Measurements from ENCODE around the gene RIN3.
"Not testable (repeated sequence)": the region's sequence is repeated elsewhere in the genome, so short reads cannot be mapped to it uniquely, and the experiment has no call there.

The RIN3 gene

DNA sequence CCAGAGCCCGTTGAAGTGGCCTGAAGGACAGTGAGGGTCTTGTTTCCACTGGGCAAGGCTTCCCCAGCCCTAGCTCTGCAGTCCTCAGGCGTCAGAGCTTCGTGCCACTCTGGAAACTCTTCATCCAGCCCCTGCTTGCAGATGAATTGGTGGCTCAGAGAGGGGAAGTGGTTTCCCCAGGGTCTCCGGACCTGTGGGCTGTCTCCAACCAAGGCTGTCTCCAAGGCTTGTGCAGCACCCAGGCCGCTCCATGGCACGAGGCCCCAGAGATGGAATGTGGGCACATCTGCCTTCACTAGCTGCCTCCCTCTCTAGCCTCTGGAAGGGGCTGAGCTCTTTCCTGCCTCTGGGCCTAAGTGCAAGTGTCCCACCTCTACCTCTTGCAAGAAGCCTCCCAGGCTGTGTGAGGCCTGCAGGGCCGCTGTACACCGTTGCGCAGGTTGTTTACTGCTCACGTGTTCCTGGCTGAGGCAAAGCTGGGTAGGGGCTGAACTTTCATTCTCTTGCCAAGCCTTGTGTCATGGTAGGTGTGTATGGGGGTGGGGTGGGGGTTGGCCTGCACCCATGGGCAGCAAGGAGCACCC, 11.1 kb downstream of the RIN3 start:
- H3K4me1 ChIP-seq (ENCODE audit: control insufficient read depth, insufficient read depth, low read length): no peaks in the 10 kb centered on the region
- H3K36me3 ChIP-seq (ENCODE audit: control insufficient read depth, insufficient read depth, low read length): no peaks in the 10 kb centered on the region
- H3K9me3 ChIP-seq (ENCODE audit: control insufficient read depth, insufficient read depth, low read length): no peaks in the 10 kb centered on the region
- H3K27me3 ChIP-seq (ENCODE audit: control insufficient read depth, insufficient read depth, low read length): no peaks in the 10 kb centered on the region
- no peak overlapping the region for H3K9ac ChIP-seq (ENCODE audit: low read depth, low read length)
- H3K4me3 ChIP-seq (ENCODE audit: low read depth, low read length): no peak overlapping the region

DNA sequence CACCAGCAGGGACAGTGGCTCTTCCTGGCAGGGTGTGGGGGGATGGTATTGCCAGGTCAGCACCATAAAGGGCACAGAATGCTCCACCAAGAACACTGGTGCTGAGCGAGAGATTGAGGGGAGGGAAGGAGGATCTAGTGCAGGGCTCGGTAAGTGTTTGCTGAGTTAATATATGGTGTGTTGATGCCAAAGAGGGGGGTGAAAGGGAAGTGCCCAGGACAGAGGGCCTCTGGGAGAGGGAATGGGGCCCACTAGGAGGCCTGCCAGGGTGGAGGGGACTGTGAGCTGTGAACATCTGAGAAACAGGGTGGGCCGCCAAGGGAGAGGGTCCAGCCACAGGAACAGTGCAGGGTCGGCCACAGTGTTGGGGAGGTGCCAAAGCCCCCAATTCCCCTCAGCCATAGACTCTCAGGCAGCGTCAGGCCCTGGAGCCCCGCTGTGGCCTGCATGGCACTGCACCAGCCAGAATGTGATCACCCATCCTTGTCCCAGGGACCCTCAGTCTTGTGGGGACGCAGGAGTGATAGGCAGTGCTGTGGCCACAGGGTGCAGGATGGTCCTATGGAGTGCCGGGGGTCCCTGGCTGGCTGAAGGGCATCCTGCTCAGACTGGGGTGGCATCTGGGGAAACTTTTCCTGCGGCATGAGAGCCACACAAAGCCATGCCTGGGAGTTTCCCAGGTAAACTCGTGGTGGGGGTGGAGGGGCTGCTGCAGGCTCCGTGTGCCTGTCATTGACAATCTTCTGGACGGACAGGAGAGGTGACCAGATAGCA, 11.9 kb downstream of the RIN3 start:
- Histone ChIP-seq H3K27me3 (ENCODE audit: control insufficient read depth, insufficient read depth, low read length) (no peaks in the 10 kb centered on the region), H3K9ac (ENCODE audit: low read depth, low read length) (no peak overlapping the region), H3K36me3 (ENCODE audit: control insufficient read depth, insufficient read depth, low read length) (no peaks in the 10 kb centered on the region), H3K9me3 (ENCODE audit: control insufficient read depth, insufficient read depth, low read length) (no peaks in the 10 kb centered on the region), H3K4me1 (ENCODE audit: control insufficient read depth, insufficient read depth, low read length) (no peaks in the 10 kb centered on the region), H3K4me3 (ENCODE audit: low read depth, low read length) (no peak overlapping the region)

DNA sequence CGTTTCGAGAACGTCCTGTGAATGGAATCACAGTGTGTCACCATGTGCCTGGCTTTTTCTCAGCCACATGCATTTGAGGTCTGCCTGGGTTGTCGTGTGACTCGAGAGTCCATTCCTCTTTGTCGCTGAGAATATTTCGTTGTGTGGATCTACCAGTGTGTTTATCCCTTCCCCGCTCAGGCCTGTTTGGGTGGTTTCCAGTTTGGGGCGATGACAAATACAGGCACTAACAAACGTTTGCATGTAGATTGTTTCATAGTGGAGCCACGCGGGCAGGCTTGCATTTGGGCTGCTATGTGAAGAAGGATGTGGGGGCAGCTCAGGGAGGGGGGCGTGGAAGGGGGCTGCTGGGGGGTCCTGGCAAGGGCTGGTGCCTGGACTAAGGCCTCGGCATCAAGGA, 14.1 kb downstream of the RIN3 start:
- Histone ChIP-seq H3K27me3 (ENCODE audit: control insufficient read depth, insufficient read depth, low read length) (no peaks in the 10 kb centered on the region), H3K9me3 (ENCODE audit: control insufficient read depth, insufficient read depth, low read length) (no peaks in the 10 kb centered on the region), H3K9ac (ENCODE audit: low read depth, low read length) (no peak overlapping the region), H3K4me3 (ENCODE audit: low read depth, low read length) (no peak overlapping the region), H3K4me1 (ENCODE audit: control insufficient read depth, insufficient read depth, low read length) (no peaks in the 10 kb centered on the region), H3K36me3 (ENCODE audit: control insufficient read depth, insufficient read depth, low read length) (no peaks in the 10 kb centered on the region)

DNA sequence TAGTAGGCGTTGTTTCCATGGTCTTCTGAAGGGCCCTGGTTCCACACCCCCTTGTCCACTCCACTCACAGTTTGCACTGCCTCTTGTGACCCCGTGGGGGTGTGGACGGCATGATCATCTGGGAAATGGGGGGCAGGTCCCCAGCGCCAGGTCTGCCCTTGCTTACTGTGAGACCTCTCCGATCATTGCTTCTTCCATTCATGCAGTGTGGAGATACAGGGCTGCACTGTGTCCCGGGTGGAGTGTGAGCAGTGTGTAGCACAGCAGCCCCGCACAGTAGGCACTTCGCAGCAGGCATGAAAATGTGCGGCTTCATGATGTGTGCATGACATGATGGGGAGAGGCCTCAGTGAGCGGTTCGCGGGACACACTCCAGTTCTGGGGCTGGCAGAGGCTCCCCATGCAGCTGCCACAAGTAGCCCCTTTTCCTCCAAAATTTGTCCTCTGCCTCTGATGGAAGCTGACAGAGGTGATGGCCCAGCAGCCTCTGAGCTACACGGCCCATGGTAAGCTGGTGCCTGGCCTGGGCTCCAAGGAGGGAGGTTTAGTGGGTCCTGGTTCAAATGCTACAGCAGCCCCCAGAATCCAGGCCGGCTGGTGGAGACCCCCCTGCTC, 15.0 kb downstream of the RIN3 start:
- Histone ChIP-seq H3K4me3 (ENCODE audit: low read depth, low read length) (no peak overlapping the region), H3K4me1 (ENCODE audit: control insufficient read depth, insufficient read depth, low read length) (no peaks in the 10 kb centered on the region), H3K36me3 (ENCODE audit: control insufficient read depth, insufficient read depth, low read length) (no peaks in the 10 kb centered on the region), H3K27me3 (ENCODE audit: control insufficient read depth, insufficient read depth, low read length) (no peaks in the 10 kb centered on the region), H3K9ac (ENCODE audit: low read depth, low read length) (no peak overlapping the region), H3K9me3 (ENCODE audit: control insufficient read depth, insufficient read depth, low read length) (no peaks in the 10 kb centered on the region)

DNA sequence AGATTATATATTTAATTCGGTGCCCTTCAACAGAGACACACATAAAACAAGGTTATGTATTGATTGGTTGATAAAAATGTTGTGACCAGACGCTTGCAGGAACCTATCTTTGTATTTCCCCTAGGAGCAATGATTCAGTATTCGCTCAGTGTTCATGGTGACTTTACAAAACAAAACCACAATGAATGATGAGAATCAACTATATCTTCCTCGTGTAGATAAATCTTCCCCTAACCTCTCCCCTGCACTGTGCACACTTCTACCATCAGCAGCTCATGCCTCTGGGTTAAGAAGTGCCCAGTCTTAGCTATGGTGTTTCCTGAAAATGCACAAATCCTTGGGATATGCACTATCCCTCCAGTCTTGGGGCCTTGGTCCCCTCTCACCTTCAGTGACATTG, 16.3 kb downstream of the RIN3 start:
- H3K4me1 ChIP-seq (ENCODE audit: control insufficient read depth, insufficient read depth, low read length): no peaks in the 10 kb centered on the region
- H3K9me3 ChIP-seq (ENCODE audit: control insufficient read depth, insufficient read depth, low read length): no peaks in the 10 kb centered on the region
- H3K4me3 ChIP-seq (ENCODE audit: low read depth, low read length): no peak overlapping the region
- no peaks in the 10 kb centered on the region for H3K27me3 ChIP-seq (ENCODE audit: control insufficient read depth, insufficient read depth, low read length)
- no peaks in the 10 kb centered on the region for H3K36me3 ChIP-seq (ENCODE audit: control insufficient read depth, insufficient read depth, low read length)
- H3K9ac ChIP-seq (ENCODE audit: low read depth, low read length): no peak overlapping the region

DNA sequence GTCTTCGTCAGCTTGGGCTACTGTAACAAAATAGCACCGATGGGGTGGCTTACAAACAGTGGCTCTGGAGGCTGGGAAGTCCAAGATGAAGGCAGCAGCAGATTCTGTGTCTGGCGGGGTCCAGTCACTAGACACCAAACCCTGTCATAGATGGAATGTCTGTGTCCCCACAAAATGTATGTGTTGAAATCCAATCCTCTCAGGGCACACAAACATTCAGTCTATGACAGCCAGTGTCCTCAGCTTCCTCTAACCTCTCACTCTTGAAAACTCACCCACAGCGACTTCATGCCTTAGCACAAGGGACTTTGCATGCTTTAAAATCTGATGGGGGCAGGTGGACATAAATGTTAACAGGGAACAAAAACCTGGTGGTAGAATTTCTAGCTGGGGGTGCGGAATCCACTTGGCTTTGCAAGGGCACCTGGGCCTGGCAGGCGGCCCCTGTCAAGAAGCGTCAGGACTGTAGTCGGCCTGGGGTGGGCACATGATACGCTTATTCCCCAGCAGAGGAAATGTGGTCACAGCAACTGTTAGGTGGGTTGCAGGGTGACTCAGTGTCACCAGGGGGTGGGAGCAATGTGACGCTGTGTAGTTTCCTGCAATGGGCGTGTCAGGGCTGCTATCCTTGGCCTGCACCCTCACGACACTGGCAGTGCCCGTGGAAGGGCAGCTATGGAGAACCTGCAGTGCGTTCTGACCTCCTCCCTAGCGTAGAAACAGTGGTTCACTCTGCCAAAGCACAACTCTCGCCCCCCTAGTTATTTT, 17.7 kb downstream of the RIN3 start:
- no peaks in the 10 kb centered on the region for H3K4me1 ChIP-seq (ENCODE audit: control insufficient read depth, insufficient read depth, low read length)
- H3K9me3 ChIP-seq (ENCODE audit: control insufficient read depth, insufficient read depth, low read length): no peaks in the 10 kb centered on the region
- no peaks in the 10 kb centered on the region for H3K36me3 ChIP-seq (ENCODE audit: control insufficient read depth, insufficient read depth, low read length)
- H3K4me3 ChIP-seq (ENCODE audit: low read depth, low read length): no peak overlapping the region
- no peaks in the 10 kb centered on the region for H3K27me3 ChIP-seq (ENCODE audit: control insufficient read depth, insufficient read depth, low read length)
- no peak overlapping the region for H3K9ac ChIP-seq (ENCODE audit: low read depth, low read length)

DNA sequence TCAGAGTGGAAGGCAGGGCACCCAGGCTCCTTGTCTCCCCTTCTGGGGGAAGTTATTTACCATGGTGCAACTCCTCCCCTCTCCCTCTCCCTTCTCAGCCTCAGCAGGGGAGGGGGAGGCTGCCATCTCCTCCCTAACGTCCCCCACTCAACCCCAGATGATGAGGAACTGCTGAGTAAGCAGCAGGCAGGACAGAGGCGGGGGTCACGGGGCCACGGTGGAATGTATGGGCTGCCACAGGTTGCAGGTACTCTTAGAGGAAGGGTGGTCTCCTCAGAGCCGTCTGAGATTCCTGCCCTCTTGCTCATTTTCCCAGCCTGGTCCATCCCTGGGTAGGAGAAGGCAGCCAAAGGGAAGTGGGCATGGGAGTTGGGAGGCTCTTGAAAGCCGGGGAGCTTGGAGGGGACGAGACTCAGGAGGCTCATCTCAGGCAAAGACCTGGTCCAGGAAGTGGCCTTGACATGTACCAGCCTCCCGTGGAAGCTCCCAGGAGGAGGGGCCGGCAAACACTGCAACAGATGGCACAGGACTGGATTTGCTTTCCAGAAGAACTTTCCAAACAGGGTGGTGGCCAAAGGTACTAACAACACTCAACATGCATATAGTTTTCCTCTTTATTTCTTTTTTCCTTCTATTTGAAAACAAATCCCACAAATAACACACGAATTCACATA, 19.0 kb downstream of the RIN3 start:
- Histone ChIP-seq H3K9me3 (ENCODE audit: control insufficient read depth, insufficient read depth, low read length) (no peaks in the 10 kb centered on the region), H3K36me3 (ENCODE audit: control insufficient read depth, insufficient read depth, low read length) (no peaks in the 10 kb centered on the region), H3K4me1 (ENCODE audit: control insufficient read depth, insufficient read depth, low read length) (no peaks in the 10 kb centered on the region), H3K4me3 (ENCODE audit: low read depth, low read length) (no peak overlapping the region), H3K9ac (ENCODE audit: low read depth, low read length) (no peak overlapping the region), H3K27me3 (ENCODE audit: control insufficient read depth, insufficient read depth, low read length) (no peaks in the 10 kb centered on the region)

DNA sequence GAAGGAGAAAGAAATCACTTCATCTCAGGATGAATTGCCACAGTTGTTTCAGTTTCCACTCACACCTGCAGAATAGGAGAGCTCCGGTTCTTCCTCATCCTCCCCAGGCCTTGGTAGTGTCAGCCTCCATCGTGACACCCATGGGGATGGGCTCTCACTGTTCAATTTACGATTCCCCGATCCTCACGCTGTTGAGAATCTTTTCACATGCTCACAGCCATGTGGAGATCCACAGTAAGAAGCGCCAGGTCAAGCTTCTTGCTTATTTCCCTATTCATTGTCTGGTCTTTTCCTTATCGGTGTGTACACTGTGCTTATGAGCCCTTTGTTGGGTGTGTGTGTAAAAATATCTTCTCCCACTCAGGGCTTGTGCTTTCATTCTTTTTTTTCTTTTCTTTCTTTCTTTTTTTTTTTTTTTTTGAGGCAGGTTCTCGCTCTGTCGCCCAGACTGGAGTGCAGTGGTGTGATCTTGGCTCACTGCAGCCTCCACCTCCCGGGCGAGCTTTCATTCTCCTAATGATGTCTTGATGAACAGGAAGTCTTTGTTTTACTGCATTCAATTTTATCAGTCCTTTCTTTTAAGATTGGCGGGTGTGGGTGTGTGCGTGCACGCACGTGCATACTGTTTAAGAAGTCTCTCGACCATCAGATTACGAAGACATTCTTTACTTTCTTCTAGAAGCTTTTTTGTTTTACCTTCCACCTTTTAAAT, 21.5 kb downstream of the RIN3 start:
- Histone ChIP-seq H3K9ac (ENCODE audit: low read depth, low read length) (no peak overlapping the region), H3K27me3 (ENCODE audit: control insufficient read depth, insufficient read depth, low read length) (no peaks in the 10 kb centered on the region), H3K4me1 (ENCODE audit: control insufficient read depth, insufficient read depth, low read length) (no peaks in the 10 kb centered on the region)

DNA sequence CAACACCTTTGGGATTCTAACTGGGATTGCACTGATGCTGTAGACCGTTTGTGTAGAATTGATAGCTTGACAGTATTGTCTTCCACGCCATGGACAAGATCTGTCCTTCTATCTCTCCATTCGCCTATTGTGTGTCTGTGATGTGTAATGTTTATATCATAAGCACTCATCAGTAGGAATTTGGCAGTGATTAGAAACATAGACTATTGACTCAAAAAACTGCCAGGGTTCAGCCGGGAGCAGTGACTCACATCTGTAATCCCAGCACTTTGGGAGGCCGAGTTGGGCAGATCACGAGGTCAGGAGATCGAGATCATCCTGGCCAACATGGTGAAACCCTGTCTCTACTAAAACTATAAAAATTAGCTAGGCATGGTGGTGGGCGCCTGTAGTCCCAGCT, 22.6 kb downstream of the RIN3 start:
- not testable (repeated sequence) for H3K4me3 ChIP-seq (ENCODE audit: low read depth, low read length); H3K4me1 ChIP-seq (ENCODE audit: control insufficient read depth, insufficient read depth, low read length); H3K9ac ChIP-seq (ENCODE audit: low read depth, low read length); H3K9me3 ChIP-seq (ENCODE audit: control insufficient read depth, insufficient read depth, low read length); H3K36me3 ChIP-seq (ENCODE audit: control insufficient read depth, insufficient read depth, low read length); H3K27me3 ChIP-seq (ENCODE audit: control insufficient read depth, insufficient read depth, low read length)

More for the DNA sequence above, 21.5 kb downstream of the RIN3 start:
- H3K36me3 ChIP-seq (ENCODE audit: control insufficient read depth, insufficient read depth, low read length): no peaks in the 10 kb centered on the region
- no peak overlapping the region for H3K4me3 ChIP-seq (ENCODE audit: low read depth, low read length)
- no peaks in the 10 kb centered on the region for H3K9me3 ChIP-seq (ENCODE audit: control insufficient read depth, insufficient read depth, low read length)

DNA sequence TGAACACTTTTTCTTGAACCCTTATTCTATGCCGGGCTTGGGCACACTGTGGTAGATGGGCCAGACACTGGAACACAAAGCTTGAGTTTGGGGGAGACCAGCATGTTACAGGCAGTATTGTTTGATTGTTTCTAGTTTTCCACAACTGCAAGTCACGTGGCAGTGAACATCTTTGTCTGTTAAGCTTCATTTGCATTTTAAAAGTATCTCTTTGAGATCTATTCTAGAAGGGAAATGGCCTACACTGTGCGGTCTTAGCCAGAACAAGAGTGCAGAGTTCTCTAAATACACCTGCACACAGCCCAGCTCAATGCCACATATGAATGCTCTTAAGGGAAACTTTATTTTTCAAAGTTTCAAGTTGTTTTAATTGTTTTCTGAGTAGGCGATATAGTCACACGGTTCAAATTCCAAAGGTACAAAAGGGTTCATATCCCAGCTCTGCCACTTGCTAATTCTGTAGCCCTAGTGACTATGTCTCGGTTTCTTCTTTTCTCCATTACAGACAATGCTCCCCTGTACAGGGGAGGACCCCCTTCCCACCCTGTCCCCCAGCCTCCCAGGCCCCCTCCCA, 24.9 kb downstream of the RIN3 start:
- H3K27me3 ChIP-seq (ENCODE audit: control insufficient read depth, insufficient read depth, low read length): no peaks in the 10 kb centered on the region
- no peak overlapping the region for H3K9ac ChIP-seq (ENCODE audit: low read depth, low read length)
- H3K9me3 ChIP-seq (ENCODE audit: control insufficient read depth, insufficient read depth, low read length): no peaks in the 10 kb centered on the region
- no peaks in the 10 kb centered on the region for H3K36me3 ChIP-seq (ENCODE audit: control insufficient read depth, insufficient read depth, low read length)
- no peaks in the 10 kb centered on the region for H3K4me1 ChIP-seq (ENCODE audit: control insufficient read depth, insufficient read depth, low read length)
- H3K4me3 ChIP-seq (ENCODE audit: low read depth, low read length): no peak overlapping the region

DNA sequence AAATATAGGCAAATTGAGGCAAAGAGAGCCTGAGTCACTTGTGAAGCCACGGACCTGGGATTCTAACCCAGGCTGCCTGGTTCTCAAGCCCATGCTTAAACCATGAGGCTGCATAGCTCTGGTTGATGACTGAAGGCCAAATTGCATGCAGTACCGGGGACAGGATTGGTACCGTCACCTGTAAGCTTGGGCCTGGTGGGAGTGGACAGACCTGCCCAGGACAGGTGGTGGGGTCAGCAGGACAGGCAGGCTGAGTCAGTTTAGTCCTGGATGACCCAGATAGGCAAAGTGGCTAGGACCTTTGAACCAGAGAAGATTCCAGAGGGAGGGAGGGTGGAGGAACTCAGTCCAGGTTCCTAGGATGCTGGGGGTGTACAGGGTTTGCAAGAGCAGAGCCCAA, 25.8 kb downstream of the RIN3 start:
- Histone ChIP-seq H3K4me3 (ENCODE audit: low read depth, low read length) (no peak overlapping the region), H3K9ac (ENCODE audit: low read depth, low read length) (no peak overlapping the region), H3K9me3 (ENCODE audit: control insufficient read depth, insufficient read depth, low read length) (no peaks in the 10 kb centered on the region), H3K27me3 (ENCODE audit: control insufficient read depth, insufficient read depth, low read length) (no peaks in the 10 kb centered on the region), H3K4me1 (ENCODE audit: control insufficient read depth, insufficient read depth, low read length) (no peaks in the 10 kb centered on the region), H3K36me3 (ENCODE audit: control insufficient read depth, insufficient read depth, low read length) (no peaks in the 10 kb centered on the region)

All from iPS-15b (cell line).